GM21390 (cell line): ENCODE results near the gene CCDC191.
A peak's percentile ranks its signal among the peaks of the same experiment; 100 is the strongest.

ENCODE experiments used
- ATAC-seq: cut with Tn5 transposase; IDR thresholded peaks from one replicate; pipeline ENCODE4 v1.9.1; 2021; ENCODE audit not compliant: unreplicated experiment

The CCDC191 gene

DNA sequence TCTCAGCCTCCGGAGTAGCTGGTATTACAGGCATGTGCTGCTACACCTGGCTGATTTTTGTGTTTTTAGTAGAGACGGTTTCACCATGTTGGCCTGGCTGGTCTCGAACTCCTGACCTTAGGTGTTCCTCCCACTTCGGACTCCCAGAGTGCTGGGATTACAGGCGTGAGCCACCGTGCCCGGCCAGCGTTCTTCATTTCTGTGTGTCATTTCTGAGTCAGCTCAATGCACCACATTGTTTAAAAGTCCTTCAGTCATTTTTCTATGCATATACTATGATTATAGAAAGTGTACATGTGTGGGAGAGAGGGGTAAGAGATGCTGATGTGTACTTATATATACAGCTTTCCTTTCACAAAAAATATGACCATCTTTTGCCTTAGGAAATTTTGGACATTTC, 2.3 kb upstream of the CCDC191 start:
- no peak for ATAC-seq

DNA sequence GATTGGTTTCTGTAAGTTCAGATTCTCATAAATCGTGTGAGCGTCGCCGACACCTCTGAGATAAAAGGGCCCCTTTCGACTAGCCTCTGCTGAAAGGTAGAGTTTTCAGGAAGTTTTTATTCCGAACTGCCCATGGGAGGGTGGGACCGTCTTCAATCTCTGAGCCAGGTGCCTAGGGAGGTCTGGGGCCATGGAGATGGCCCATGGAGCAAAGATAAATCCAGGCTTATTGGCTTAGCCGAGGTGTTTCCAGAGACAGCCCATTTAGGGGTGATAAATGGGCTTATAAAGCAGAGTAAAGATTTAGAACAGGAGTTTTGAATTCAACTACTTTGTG, 653 bp upstream of the CCDC191 start:
- peak; percentile 10 for ATAC-seq

DNA sequence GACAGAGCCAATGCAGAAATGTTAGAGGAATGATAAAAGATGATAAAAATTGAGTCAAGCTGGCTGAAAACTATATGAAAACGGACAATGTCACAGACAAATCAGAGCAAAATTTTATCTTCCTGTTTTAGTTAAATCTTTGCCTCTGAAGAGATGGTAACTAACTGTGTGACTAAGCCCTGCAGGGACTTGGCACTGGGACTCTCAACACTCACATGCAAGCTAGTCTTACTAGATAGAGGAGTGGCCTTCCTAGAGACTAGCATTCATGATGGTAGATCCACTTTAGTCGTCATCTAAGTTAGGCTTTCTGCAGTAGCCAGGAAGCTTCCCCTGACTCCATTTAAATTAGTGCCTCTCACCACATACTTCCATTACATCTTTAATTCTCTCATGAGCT, 4.1 kb downstream of the CCDC191 start:
- ATAC-seq: no peak

GRCh38 chr3:114043205-114043604, 13.1 kb downstream of the CCDC191 start:
- ATAC-seq: no peak

DNA sequence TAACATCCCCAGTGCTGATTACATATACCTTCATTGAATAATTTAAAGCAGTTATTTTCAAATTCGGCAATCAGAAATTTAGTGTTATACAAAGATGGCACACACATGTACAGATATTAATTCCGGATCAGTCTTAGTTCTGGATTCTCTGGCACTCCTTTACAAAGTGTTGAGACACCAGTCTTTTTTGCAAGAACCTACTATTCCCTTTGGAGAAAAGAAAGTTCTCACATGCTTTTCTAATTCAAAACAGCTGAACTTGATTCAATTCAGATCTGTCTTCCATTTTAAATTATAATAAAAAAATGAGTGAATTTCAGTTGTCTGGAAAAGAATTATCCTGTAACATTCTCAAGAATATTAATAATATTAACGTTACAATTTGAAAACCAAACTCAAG, 20.4 kb downstream of the CCDC191 start:
- no peak for ATAC-seq

DNA sequence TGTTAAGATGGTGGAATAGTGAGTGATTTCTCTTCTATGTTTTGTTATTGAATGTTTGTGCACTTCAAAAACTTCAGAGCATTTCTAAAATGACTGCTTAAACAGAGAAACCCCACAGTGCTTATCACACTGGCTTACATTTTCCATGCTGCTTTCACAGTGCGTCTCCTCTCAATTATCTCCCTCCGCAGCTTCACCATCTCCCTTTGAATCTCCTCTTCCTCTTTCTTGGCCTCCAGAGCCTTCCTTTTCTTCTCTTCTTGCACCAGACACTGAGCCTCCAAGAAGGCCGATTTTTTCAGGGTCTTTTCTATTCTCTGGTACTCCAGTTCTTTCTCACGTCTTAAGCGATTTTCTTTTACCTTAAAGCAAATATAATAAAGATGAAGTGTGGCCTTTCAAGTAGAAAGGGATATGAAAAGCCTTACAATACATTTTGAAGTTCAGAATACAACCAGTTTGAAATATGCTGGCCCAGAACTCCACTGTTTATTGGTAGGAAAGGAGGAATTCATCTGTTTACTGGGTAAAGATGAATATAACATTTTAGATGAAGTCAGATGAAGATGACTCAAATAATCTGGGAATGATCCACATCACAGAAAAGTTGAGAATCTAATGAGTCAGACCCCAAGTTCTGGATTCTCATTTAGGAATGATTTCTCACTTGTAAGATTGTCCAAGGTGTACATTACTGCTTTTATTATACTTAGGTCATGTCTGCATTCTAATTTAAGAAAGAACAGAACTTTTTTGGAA, 21.4 kb downstream of the CCDC191 start:
- ATAC-seq: no peak

DNA sequence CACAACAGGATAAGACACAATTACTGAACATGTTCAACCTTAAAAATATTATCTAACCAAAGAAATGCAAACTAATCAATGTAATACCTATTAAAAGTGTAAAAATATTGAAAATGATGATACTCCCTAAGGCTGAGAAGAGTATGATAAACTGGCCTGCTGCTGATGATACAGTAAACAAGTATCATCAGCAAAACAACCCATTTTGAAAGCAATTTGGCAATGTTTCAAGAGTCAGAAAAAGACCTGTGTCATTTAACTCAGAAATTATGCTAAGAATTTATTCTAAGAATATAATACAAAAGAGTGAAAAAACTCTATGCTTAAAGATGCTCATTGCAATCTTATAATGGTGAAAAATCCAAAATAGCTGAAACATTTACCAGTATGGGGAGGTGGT, 22.1 kb downstream of the CCDC191 start:
- ATAC-seq: no peak

DNA sequence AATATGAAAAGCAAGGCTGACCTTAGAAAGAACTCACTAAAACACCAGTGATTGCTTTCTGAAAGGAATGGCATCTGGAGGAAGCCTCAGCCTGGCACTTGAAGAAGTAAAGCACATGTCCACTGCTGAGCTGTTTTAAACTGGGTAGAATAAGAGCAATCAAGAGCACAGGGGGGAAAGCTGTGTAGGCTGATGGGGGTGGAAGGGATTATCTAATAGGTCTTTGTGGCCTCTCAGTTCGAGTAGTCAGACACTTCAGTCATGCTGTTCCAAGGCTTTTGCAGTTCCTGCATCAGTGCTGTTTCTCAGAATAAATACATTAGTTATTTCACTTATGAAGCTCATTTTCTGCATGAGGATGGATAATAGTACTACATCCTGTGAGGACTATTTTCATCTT, 22.6 kb downstream of the CCDC191 start:
- no peak for ATAC-seq

- no peak for ATAC-seq
These were observed 30.0 kb downstream of the CCDC191 start for GRCh38 chr3:114026331-114026730.

- ATAC-seq: no peak
These were observed 30.9 kb downstream of the CCDC191 start for GRCh38 chr3:114025451-114025850.

- no peak for ATAC-seq
These were observed 34.1 kb downstream of the CCDC191 start for GRCh38 chr3:114022145-114022802.

DNA sequence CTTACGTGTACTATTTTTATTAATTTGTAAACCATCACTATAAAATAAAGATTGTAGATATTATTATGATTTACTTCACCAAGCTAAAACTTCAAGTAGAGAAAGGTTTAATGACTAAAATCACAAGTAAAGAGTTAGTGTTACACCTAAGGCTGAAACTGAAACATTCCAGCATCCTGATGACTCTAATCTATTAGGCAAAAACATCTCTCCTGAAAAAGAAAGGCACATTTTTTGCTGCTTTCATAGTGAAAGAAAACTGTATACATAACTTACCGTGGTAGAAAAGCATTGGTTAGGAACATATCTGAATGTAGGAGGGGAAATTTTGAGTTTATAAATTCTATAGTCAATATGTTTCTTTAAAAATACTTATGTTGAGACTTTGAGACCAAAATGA, 35.4 kb downstream of the CCDC191 start:
- no peak for ATAC-seq

GRCh38 chr3:114019486-114019885, 36.8 kb downstream of the CCDC191 start:
- ATAC-seq: no peak

DNA sequence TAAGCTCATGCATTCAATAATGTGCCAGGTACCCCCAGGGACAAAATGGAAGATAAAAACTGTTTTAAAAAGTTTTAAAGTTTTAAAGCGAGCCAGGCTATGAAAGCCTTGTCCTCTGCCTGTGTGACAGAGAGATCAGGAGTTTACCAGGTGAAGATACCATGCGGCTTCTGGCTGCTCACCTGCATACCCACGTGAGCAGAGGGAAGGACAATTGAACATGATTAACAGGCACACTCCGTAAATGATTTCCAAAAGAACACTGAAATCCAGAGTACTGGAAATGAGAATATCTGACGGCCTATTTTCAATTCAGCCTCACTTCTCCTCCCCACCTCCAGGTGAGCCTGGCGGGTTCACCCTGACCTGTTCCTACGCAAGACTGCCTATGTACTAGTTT, 42.1 kb downstream of the CCDC191 start:
- no peak for ATAC-seq

DNA sequence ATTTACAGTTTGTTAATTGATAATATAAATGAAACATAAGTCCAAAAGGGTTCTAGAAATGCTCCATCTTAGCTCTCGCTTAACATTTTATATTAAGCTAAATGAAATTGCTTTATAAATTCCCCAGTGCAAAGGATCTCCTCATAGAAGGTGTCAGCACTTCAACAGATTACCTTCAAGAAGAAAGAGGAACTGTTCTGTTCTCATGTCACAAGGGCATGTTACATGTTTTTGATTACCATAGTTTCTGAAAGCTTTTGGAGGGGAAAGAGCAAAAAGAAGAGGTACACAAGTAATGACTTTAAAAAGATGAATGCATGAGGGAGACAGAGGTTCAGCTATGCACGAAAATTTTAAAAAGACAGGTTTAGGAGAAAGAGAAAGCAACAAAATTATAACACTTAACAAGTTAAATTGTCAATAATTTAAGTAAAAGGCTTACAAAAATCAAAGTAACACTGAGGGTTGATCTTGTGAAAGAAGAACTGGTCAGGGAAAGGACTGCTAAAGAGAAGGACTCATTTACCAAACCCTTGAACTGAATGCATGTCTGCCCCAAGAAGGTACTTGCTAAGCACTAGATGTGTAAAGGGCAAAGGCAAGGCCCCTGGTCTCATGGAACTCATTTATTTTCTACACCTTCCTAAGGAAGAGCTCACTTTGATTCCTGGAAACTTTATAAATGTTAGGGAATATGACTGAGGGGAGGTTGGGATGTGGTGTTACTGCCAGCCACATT, 45.1 kb downstream of the CCDC191 start:
- peak; percentile 84 for ATAC-seq

DNA sequence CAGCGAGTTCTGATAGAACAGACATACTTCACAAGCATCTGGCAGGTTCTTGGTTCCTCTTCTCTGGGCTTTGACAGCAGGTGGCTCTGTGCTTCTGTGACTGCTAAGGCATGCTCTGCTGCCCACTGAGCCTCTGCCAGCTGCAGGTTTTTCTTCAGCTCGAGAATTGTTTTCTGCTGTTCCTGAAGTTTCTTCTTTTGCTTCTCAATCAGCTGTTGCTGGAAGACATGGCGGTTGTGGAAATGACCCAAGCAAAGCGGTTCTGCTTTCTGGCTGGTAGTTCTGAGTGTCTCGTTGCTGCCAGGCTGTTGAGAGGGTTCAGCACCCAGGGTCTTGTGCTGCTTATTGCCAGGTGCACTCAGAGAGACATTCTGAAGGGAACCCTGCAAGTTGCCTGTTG, 50.8 kb downstream of the CCDC191 start:
- ATAC-seq: peak; percentile 78

DNA sequence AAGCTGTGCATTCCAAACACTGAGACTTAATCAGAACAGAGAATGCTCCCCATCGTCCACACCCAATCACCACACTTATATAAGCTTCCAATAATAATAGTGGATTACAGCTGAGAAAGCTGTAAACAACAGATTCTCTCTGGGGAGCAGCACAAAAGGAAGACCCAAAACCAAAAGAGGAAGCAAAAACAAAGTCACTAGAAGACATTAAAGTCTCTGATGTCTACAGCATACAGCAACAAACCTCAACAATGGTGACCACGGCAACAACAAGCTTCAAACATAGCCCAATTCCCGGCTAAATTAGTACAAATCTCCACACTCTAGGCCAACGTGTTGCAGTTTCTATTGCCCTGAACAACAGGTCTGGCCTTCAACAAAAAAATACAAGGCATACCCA, 70.8 kb downstream of the CCDC191 start:
- ATAC-seq: peak; percentile 76

GRCh38 chr3:113983544-113983943, 72.8 kb downstream of the CCDC191 start:
- no peak for ATAC-seq

- ATAC-seq: no peak
These were observed 74.5 kb downstream of the CCDC191 start for GRCh38 chr3:113981803-113982202.

- ATAC-seq: no peak
These were observed 76.4 kb downstream of the CCDC191 start for GRCh38 chr3:113979916-113980315.

DNA sequence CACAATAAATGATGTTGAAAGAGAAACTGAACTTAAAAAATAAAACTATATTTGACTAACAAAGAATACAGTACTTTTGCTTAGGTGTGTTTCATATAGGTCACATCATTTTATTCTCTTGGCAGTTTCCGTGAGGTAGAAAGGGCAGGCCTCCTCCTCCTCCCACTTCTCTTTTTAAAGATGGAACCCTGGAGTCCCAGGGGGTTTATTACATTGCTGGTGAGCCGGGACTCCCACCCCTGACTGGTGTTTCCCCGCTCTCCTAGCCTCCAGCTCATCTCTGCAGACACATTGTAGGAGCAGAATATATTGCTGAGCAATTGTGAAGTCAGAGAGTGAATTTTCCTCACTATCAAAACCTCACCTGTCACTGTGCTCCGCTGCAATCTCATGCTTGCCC, 78.5 kb downstream of the CCDC191 start:
- ATAC-seq: no peak

DNA sequence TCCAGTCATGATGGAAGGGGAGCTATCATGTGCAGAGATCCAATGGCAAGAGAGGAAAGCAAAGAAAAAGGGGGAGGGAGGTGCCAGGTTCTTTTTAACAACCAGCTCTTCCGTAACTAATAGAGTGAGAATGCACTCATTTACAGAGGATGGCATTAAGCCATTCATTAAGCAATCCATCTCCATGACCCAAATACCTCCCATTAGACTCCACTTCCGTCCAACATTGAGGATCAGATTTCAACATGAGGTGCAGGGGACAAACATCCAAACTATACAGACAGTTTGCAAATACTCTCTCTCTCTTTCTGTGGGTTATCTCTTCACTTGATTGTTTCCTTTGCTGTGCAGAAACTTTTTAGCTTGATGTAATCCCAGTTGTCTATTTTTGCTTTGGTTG, 87.3 kb downstream of the CCDC191 start:
- no peak for ATAC-seq
